22Rv1 (cell line): ENCODE measurements around the gene CDKAL1.

Source experiments
- H3K27ac ChIP-seq: fragments of 450-650 bp; 2 replicates; pipeline ENCODE4 v1.5.1; 2017
- CTCF ChIP-seq: fragments of 450-650 bp; IDR thresholded peaks from 2 replicates; pipeline ENCODE4 v1.5.1; 2017; ENCODE audit warnings: mild to moderate bottlenecking
- ZFX ChIP-seq: fragments of 450-650 bp; IDR thresholded peaks from 2 replicates; pipeline ENCODE4 v1.6.1; 2017; ENCODE audit warnings: antibody characterized with exemption, borderline replicate concordance

Gene CDKAL1

GRCh38 chr6:20571261-20571660, 37.0 kb downstream of the CDKAL1 start:
- H3K27ac ChIP-seq = no peak overlapping the region
- TF ChIP-seq CTCF (no peak), ZFX (no peak)

GRCh38 chr6:20572288-20572687, 38.0 kb downstream of the CDKAL1 start:
- no peak overlapping the region for H3K27ac ChIP-seq
- TF ChIP-seq CTCF = no peak
- TF ChIP-seq ZFX = no peak

GRCh38 chr6:20572940-20573339, 38.7 kb downstream of the CDKAL1 start:
- H3K27ac ChIP-seq = no peak overlapping the region
- TF ChIP-seq ZFX = no peak
- TF ChIP-seq CTCF = no peak

- no peak overlapping the region for H3K27ac ChIP-seq
- TF ChIP-seq CTCF = no peak
- no peak for TF ChIP-seq ZFX
Observed at GRCh38 chr6:20574355-20574754, 40.1 kb downstream of the CDKAL1 start.

- no peak overlapping the region for H3K27ac ChIP-seq
- no peak for TF ChIP-seq ZFX
- TF ChIP-seq CTCF = no peak
Observed at GRCh38 chr6:20575125-20575524, 40.9 kb downstream of the CDKAL1 start.

- H3K27ac ChIP-seq = no peak overlapping the region
- no peak for TF ChIP-seq ZFX
- TF ChIP-seq CTCF = no peak
Observed at GRCh38 chr6:20575704-20576451, 41.6 kb downstream of the CDKAL1 start.

- H3K27ac ChIP-seq = no peak overlapping the region
- TF ChIP-seq CTCF (no peak), ZFX (no peak)
Observed at GRCh38 chr6:20577173-20577688, 43.0 kb downstream of the CDKAL1 start.
